SH-SY5Y (cell line): ENCODE results near the gene NAGLU.

Experiments
- GATA2 ChIP-seq: IDR thresholded peaks from 2 replicates; pipeline ENCODE4 v1.6.1; 2011; ENCODE audit warnings: mild to moderate bottlenecking, low read depth, low read length
- GATA3 ChIP-seq: IDR thresholded peaks from 2 replicates; pipeline ENCODE4 v1.6.1; 2011; ENCODE audit warnings: low read depth, mild to moderate bottlenecking, low read length, moderate library complexity

GRCh38 chr17:42553161-42553818 lies 17.2 kb downstream of the NAGLU start:
- no peak for TF ChIP-seq GATA2
- TF ChIP-seq GATA3 = no peak
